Endothelial cell of coronary artery (primary cell): ENCODE results near the gene SLC16A4. TPM values are rescaled to one million over a fixed set of nuclear protein-coding genes. Genes with fewer than 3 reads are reported as not detected.

Experiments used
- total RNA-seq: library from RNA; depleted of rRNA; stranded (reverse); fragments of >200 nt; gene quantifications from 2 replicates; pipeline ENCODE4 v1.2.3, GENCODE V29; 2014

The SLC16A4 gene
- total RNA-seq, result 3.7 and 6.0 TPM in 2 replicates

GRCh38 chr1:110390692-110391245, at the start of gene SLC16A4:
Gene SLC16A4, minus strand, starts transcription at chr1:110391026. Its CDS starts 1,703 bp downstream, at chr1:110389323.

GRCh38 chr1:110407260-110408210, 16.7 kb upstream of the SLC16A4 start, which contains the start of gene LAMTOR5:
Gene LAMTOR5, minus strand, starts transcription at chr1:110407694. Its CDS starts 74 bp downstream, at chr1:110407620.

GRCh38 chr1:110338886-110339406, 51.9 kb downstream of the SLC16A4 start, which contains the start of gene RBM15:
Gene RBM15, plus strand, starts transcription at chr1:110339377. Its CDS starts 29 bp downstream, at chr1:110339406.

Other genes with a start within 250 kb of the SLC16A4 start
- 0.27 TPM in 1 of 2 replicates, not detected in the other for gene SLC6A17, start 240.5 kb downstream of the SLC16A4 start, total RNA-seq
- gene KCNC4, start 180.7 kb downstream of the SLC16A4 start, total RNA-seq, result 4.9 and 5.1 TPM in 2 replicates
- 32.0 and 38.4 TPM in 2 replicates for gene RBM15, start 51.6 kb downstream of the SLC16A4 start, total RNA-seq
- 64.6 and 88.3 TPM in 2 replicates for gene LAMTOR5, start 16.7 kb upstream of the SLC16A4 start, total RNA-seq
- gene PROK1, start 60.1 kb upstream of the SLC16A4 start, total RNA-seq, result not detected in 2 replicates
- gene KCNA10, start 128.1 kb upstream of the SLC16A4 start, total RNA-seq, result not detected in 2 replicates
- not detected in 2 replicates for gene KCNA2, start 215.3 kb upstream of the SLC16A4 start, total RNA-seq